ENCODE data around the gene SNCAIP. TPM values are rescaled to one million over a fixed set of nuclear protein-coding genes. Genes with fewer than 3 reads are reported as not detected.

Gene SNCAIP
- total and polyA plus RNA-seq, 9 of the 15 experiments (the other 6 are each of a cell fraction or from before 2014, with no cell fraction given), result 0.04 TPM; not detected in 8

DNA sequence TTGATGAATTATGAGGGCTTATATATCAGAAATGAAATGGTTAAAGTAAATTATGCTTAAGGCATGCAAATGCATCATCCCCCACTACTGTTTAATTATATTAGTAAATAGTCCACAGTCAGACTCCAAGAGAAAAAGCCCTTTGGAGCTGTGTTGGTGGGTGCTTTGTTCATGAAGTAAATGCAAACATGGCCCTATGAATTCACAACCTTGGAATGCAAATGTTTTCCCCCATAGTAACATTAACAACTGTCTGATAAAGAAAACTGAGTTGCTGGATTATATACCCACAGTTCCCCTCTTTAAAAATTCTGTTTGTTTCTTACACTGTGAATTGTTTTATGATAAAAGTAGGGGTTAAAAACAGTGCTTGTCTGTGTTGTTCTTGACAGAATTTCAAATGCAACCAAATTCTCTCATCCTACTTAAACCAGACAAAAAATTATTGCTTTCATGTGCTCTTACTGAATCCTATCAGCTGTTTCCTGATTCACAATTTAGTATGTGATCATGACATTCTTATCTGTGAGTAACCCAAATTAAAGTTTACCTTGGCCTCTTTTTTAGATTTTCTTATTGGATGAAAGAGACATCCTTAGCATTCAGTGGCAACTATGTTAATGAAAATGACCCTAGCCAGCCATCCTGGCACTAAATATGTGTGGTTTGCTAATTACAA is 48.5 kb upstream of the SNCAIP start:
- ChIA-PET CTCF (ENCODE audit: low intra/inter-chr PET ratio) (no interaction called here), POLR2A (no interaction called here)
- Histone ChIP-seq H4K20me1 (replicated peaks; ENCODE audit: control insufficient read depth, insufficient read depth, low read length) (no peaks in the 10 kb centered on the region), H3K9ac (ENCODE audit: insufficient read depth in 1 of 2, low read depth in 2 of 2, low read length in 2 of 2) (no peak overlapping the region), H2AFZ (ENCODE audit: low read depth, low read length) (no peak overlapping the region), H3K27me3 (ENCODE audit: control insufficient read depth in 2 of 2, insufficient read depth in 2 of 2, low read length in 2 of 2) (no peaks in the 10 kb centered on the region), H3K27ac (ENCODE audit: extremely low read depth, low read depth, low read length) (no peak overlapping the region), H3K4me1 (replicated peaks in 1 of 2; ENCODE audit: control insufficient read depth in 2 of 2, insufficient read depth in 2 of 2, low read length in 2 of 2) (peaks cover 0 to 3% of the 10 kb centered on the region in 2 experiments; a peak in 1 of 5 replicates), H3K36me3 (ENCODE audit: control insufficient read depth, insufficient read depth, low read length) (no peaks in the 10 kb centered on the region), H3K9me1 (ENCODE audit: control insufficient read depth, insufficient read depth, low read length) (no peaks in the 10 kb centered on the region), H3K4me2 (ENCODE audit: insufficient read depth, low read length) (no peak overlapping the region), H3K9me3 (replicated peaks; ENCODE audit: control insufficient read depth, insufficient read depth, low read depth, low read length) (no peaks in the 10 kb centered on the region), H3K79me2 (ENCODE audit: control insufficient read depth, insufficient read depth, low read length) (no peaks in the 10 kb centered on the region), H3K4me3 (no peak overlapping the region)
- BruUV-seq (replicated peaks), result no TSS peak
- in situ Hi-C loops (cut with MboI) (no loop called here), intact Hi-C loops (cut with micrococcal nuclease) (no loop called here)
- no peak for ATAC-seq
- FAIRE-seq, result no peak
- TF ChIP-seq, protein P1, sequence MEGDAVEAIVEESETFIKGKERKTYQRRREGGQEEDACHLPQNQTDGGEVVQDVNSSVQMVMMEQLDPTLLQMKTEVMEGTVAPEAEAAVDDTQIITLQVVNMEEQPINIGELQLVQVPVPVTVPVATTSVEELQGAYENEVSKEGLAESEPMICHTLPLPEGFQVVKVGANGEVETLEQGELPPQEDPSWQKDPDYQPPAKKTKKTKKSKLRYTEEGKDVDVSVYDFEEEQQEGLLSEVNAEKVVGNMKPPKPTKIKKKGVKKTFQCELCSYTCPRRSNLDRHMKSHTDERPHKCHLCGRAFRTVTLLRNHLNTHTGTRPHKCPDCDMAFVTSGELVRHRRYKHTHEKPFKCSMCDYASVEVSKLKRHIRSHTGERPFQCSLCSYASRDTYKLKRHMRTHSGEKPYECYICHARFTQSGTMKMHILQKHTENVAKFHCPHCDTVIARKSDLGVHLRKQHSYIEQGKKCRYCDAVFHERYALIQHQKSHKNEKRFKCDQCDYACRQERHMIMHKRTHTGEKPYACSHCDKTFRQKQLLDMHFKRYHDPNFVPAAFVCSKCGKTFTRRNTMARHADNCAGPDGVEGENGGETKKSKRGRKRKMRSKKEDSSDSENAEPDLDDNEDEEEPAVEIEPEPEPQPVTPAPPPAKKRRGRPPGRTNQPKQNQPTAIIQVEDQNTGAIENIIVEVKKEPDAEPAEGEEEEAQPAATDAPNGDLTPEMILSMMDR (IDR thresholded peaks at IDR 0.05 in 2 of 3, conservative IDR thresholded peaks at IDR 0.05 in 1 of 3; ENCODE audit: insufficient read depth in 2 of 3, low read depth in 1 of 3, low read length in 3 of 3), result no peak
- TF ChIP-seq TCF7 (IDR thresholded peaks at IDR 0.05; ENCODE audit: borderline replicate concordance) (no peak), MAX (CRISPR knock-in tag; IDR thresholded peaks at IDR 0.05) (no peak), MEF2A (IDR thresholded peaks at IDR 0.05; ENCODE audit: control insufficient read depth, low read depth, low read length) (no peak), ZNF512 (tag; IDR thresholded peaks at IDR 0.05) (no peak), KAT2B (IDR thresholded peaks at IDR 0.05; ENCODE audit: low read depth, low read length) (no peak), GATAD2A (IDR thresholded peaks at IDR 0.05) (no peak), NFATC3 (IDR thresholded peaks at IDR 0.05) (no peak), ZNF274 (IDR thresholded peaks at IDR 0.05; ENCODE audit: borderline replicate concordance, low read depth, low read length) (no peak), NCOR1 (IDR thresholded peaks at IDR 0.05) (no peak), CBX8 (IDR thresholded peaks at IDR 0.05; ENCODE audit: borderline replicate concordance, extremely low read depth, low read depth, low read length, poor library complexity, severe bottlenecking) (no peak), ZNF77 (CRISPR knock-in tag; IDR thresholded peaks at IDR 0.05) (no peak), FOSL1 (tag; conservative IDR thresholded peaks at IDR 0.05) (no peak)
- no peak for DNase-seq (ENCODE audit: extremely low read depth in 1 of 4, low spot score in 3 of 4)
